ENCODE measurements around the gene RNF166. TPM values are rescaled to one million over a fixed set of nuclear protein-coding genes. Genes with fewer than 3 reads are reported as not detected.

RNF166 gene
- total RNA-seq, 1 donor from 2014 or later, result 31.3 TPM

DNA sequence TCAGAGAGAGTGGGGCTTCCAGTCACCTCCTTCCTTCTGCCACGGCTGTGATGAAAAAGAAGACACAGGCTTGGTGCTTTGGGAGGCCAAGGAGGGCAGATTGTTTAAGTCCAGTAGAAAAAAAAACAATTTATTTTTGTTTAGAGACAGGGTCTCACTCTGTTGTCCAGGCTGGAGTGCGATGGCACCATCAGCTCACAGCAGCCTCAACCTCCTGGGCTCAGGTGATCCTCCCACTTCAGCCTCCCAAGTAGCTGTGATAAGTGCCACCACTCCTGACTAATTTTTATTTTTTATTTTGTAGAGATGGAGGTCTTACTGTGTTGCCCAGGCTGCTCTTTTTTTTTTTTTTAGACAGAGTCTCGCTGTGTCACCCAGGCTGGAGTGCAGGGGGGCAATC lies 40.6 kb downstream of the RNF166 start:
- TF ChIP-seq, protein P1, sequence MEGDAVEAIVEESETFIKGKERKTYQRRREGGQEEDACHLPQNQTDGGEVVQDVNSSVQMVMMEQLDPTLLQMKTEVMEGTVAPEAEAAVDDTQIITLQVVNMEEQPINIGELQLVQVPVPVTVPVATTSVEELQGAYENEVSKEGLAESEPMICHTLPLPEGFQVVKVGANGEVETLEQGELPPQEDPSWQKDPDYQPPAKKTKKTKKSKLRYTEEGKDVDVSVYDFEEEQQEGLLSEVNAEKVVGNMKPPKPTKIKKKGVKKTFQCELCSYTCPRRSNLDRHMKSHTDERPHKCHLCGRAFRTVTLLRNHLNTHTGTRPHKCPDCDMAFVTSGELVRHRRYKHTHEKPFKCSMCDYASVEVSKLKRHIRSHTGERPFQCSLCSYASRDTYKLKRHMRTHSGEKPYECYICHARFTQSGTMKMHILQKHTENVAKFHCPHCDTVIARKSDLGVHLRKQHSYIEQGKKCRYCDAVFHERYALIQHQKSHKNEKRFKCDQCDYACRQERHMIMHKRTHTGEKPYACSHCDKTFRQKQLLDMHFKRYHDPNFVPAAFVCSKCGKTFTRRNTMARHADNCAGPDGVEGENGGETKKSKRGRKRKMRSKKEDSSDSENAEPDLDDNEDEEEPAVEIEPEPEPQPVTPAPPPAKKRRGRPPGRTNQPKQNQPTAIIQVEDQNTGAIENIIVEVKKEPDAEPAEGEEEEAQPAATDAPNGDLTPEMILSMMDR (conservative IDR thresholded peaks at IDR 0.05), result no peak
- H3K36me3 Mint-ChIP-seq (ENCODE audit: low read depth), result no peaks in the 10 kb centered on the region
- no peaks in the 10 kb centered on the region for H3K9me3 Mint-ChIP-seq
- no peaks in the 10 kb centered on the region for H3K27me3 Mint-ChIP-seq (ENCODE audit: low read depth)
- DNase-seq (ENCODE audit: low read depth, low spot score), result no peak
- H3K4me3 Mint-ChIP-seq, result peak overlapping the region; percentile 78
- H3K27ac Mint-ChIP-seq (ENCODE audit: unreplicated experiment), result no peak overlapping the region
- peaks cover 29% of the 10 kb centered on the region for H3K4me1 Mint-ChIP-seq

DNA sequence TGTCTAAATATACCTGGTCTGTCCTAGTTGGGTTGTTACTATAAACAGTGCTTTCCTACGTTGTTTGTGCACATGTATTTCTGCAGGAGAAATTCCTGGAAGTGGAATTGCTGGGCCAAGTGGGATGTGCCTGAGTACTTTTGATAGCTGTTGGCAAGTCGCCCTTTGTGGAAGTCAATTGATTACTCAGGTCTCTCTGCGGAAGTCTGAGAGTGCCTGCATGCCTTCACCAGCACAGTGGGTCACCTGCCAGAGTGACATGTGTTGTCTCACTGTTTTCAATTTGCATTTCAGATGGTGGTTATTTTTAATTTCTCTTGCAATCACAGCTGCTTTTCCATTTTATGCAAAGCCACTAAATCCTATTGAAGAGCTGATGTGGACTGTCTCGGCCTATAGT lies 41.1 kb downstream of the RNF166 start:
- DNase-seq (ENCODE audit: low read depth, low spot score), result no peak
- H3K27me3 Mint-ChIP-seq (ENCODE audit: low read depth), result no peaks in the 10 kb centered on the region
- H3K27ac Mint-ChIP-seq (ENCODE audit: unreplicated experiment), result no peak overlapping the region
- H3K36me3 Mint-ChIP-seq (ENCODE audit: low read depth), result no peaks in the 10 kb centered on the region
- TF ChIP-seq, protein P1 (conservative IDR thresholded peaks at IDR 0.05), result no peak
- H3K4me3 Mint-ChIP-seq, result peak overlapping the region; percentile 78
- no peaks in the 10 kb centered on the region for H3K9me3 Mint-ChIP-seq
- peaks cover 29% of the 10 kb centered on the region for H3K4me1 Mint-ChIP-seq

DNA sequence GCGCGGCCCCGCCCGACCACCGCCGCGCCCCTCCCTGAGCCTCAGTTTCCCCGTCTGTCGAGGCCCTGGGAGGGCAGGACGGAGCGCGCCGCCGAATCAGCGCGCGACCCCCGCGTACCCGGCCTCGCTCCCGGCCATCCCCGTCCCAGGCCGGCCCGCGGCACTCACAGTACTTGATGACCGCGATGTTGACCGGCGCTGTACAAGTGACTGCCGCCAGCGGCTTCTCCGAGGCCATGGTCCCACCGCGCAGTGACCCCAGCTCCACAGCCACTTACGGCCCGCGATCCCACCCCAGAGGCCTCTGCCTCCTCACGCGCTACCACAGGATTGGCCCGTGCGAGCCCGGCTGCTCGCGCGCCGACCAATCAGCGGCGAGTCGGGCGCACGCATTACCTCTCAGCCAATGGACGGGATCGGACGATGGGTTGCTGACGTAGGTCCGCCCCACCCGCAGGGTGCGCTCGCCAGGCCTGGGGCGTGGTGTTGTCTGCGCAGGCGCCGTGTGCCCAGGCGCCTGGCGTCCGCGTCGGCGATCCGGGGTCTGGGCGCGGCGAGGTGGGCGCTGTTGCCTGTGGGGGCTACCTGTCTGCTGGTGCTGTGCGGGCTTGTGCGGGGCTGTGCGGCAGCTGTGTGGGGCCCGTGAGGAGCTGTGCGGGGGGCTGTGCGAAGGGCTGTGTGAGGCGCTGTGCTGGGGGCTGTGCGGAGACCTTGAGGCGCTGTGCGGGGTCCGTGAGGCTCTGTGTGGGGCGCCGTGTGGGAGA lies 43.2 kb downstream of the RNF166 start, which contains the start of gene MVD:
MVD (minus strand) TSS at position 249 of the 764 bp plus-strand sequence; CDS start at position 238, 11 bp downstream.
- DNase-seq (ENCODE audit: low read depth, low spot score), result peak; percentile 90
- TF ChIP-seq, protein P1 (conservative IDR thresholded peaks at IDR 0.05), result no peak
- peak within 1 kb of the TSS; percentile 97 for H3K4me3 Mint-ChIP-seq
- H3K4me1 Mint-ChIP-seq, result peaks cover 29% of the 10 kb centered on the region
- no peaks in the 10 kb centered on the region for H3K27me3 Mint-ChIP-seq (ENCODE audit: low read depth)
- H3K9me3 Mint-ChIP-seq, result no peaks in the 10 kb centered on the region
- H3K36me3 Mint-ChIP-seq (ENCODE audit: low read depth), result no peaks in the 10 kb centered on the region
- peak within 1 kb of the TSS; percentile 94 for H3K27ac Mint-ChIP-seq (ENCODE audit: unreplicated experiment)

DNA sequence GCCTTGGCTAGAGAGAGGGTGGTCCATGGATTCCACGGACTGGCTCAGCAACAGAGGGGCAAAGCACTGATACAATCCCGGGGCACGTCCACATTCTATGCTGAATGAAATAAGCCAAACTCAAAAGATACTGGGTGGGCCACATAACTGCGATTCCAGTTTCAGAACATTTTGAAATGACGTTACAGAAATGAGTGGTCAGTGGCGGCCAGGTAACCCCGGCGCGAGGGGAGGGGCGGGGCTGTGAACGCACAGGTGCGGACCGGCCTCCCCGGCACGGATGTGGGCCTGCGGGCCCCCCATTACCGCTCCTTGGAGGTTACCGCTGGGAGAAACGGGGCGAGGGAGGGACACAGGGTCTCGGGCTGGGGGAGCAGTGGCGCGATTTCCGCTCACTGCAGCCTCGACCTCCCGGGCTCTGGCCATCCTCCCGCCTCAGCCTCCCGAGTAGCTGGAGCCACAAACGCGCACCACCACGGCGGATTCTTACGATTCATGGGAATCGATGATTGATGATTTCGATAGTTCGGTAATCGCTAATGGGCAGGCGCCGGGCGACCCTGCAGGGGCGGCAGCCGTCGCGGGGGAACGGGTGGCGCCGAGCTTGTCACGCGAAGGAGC lies 43.9 kb downstream of the RNF166 start:
- Mint-ChIP-seq H3K27ac (ENCODE audit: unreplicated experiment) (no peak overlapping the region), H3K4me3 (peak overlapping the region; percentile 92), H3K4me1 (peaks cover 24% of the 10 kb centered on the region), H3K36me3 (ENCODE audit: low read depth) (no peaks in the 10 kb centered on the region), H3K27me3 (ENCODE audit: low read depth) (no peaks in the 10 kb centered on the region), H3K9me3 (no peaks in the 10 kb centered on the region)
- TF ChIP-seq, protein P1 (conservative IDR thresholded peaks at IDR 0.05), result no peak
- DNase-seq (ENCODE audit: low read depth, low spot score), result no peak

DNA sequence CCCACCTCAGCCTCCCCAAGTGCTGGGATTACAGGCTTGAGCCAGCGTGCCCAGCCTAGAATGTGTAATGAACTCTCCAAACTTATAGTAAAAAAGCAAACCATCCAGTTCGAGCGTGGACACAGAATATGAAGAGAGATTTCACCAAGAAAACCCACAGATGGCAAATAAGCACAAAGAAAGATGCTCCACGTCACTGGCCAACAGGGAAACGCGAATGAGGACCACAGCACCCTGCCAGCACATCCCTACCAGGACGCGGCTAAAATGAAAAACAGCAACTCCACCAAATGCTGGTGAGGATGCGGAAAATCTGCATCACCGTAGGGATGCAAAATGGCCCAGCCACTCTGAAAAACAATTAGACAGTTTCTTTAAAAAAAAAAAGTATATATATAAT lies 44.7 kb downstream of the RNF166 start:
- Mint-ChIP-seq H3K27ac (ENCODE audit: unreplicated experiment) (no peak overlapping the region), H3K4me1 (peaks cover 22% of the 10 kb centered on the region)
- TF ChIP-seq, protein P1 (conservative IDR thresholded peaks at IDR 0.05), result no peak

More for the DNA sequence above, 44.7 kb downstream of the RNF166 start:
- no peak for DNase-seq (ENCODE audit: low read depth, low spot score)
- Mint-ChIP-seq H3K36me3 (ENCODE audit: low read depth) (no peaks in the 10 kb centered on the region), H3K9me3 (no peaks in the 10 kb centered on the region), H3K27me3 (ENCODE audit: low read depth) (no peaks in the 10 kb centered on the region), H3K4me3 (peak overlapping the region; percentile 92)
